ENCODE data around the gene TMEM170B.

The TMEM170B gene

GRCh38 chr6:11604836-11605506 lies 67.4 kb downstream of the TMEM170B start:
- Histone ChIP-seq H3K9me3 (ENCODE audit: insufficient read depth, low read length) (no peaks in the 10 kb centered on the region), H3K9ac (ENCODE audit: low read length) (no peak overlapping the region), H3K27me3 (ENCODE audit: low read depth, low read length) (peaks cover 27% of the 10 kb centered on the region), H3K27ac (ENCODE audit: low read length) (no peak overlapping the region), H4K20me1 (ENCODE audit: insufficient read depth, low read length) (no peaks in the 10 kb centered on the region), H3K4me2 (ENCODE audit: low read length) (no peak overlapping the region), H3K4me1 (ENCODE audit: low read length) (no peaks in the 10 kb centered on the region), H3K36me3 (replicated peaks; ENCODE audit: low read depth, low read length) (no peaks in the 10 kb centered on the region), H2AFZ (ENCODE audit: low read depth, low read length) (no peak overlapping the region), H3K79me2 (ENCODE audit: low read length) (no peaks in the 10 kb centered on the region), H3K4me3 (ENCODE audit: low read length) (no peak overlapping the region)
- TF ChIP-seq CTCF (IDR thresholded peaks at IDR 0.05; ENCODE audit: low read depth, low read length) (no peak), EZH2phosphoT487 (IDR thresholded peaks at IDR 0.05; ENCODE audit: low read depth) (no peak)

- Histone ChIP-seq H3K4me2 (ENCODE audit: low read length) (no peak overlapping the region), H3K9me3 (ENCODE audit: insufficient read depth, low read length) (no peaks in the 10 kb centered on the region), H3K4me1 (ENCODE audit: low read length) (no peaks in the 10 kb centered on the region), H3K4me3 (ENCODE audit: low read length) (no peak overlapping the region), H3K36me3 (replicated peaks; ENCODE audit: low read depth, low read length) (no peaks in the 10 kb centered on the region), H3K79me2 (ENCODE audit: low read length) (no peaks in the 10 kb centered on the region), H3K27ac (ENCODE audit: low read length) (no peak overlapping the region), H4K20me1 (ENCODE audit: insufficient read depth, low read length) (no peaks in the 10 kb centered on the region), H3K9ac (ENCODE audit: low read length) (no peak overlapping the region), H2AFZ (ENCODE audit: low read depth, low read length) (no peak overlapping the region), H3K27me3 (ENCODE audit: low read depth, low read length) (peaks cover 27% of the 10 kb centered on the region)
- no peak for TF ChIP-seq CTCF (IDR thresholded peaks at IDR 0.05; ENCODE audit: low read depth, low read length)
Observed at GRCh38 chr6:11605507-11605905, 68.0 kb downstream of the TMEM170B start.

- no peaks in the 10 kb centered on the region for H3K36me3 ChIP-seq (replicated peaks; ENCODE audit: low read depth, low read length)
- H3K4me2 ChIP-seq (ENCODE audit: low read length), result no peak overlapping the region
- H3K79me2 ChIP-seq (ENCODE audit: low read length), result no peaks in the 10 kb centered on the region
- H3K27ac ChIP-seq (ENCODE audit: low read length), result no peak overlapping the region
- H2AFZ ChIP-seq (ENCODE audit: low read depth, low read length), result no peak overlapping the region
- no peak overlapping the region for H3K4me3 ChIP-seq (ENCODE audit: low read length)
- TF ChIP-seq EZH2phosphoT487 (IDR thresholded peaks at IDR 0.05; ENCODE audit: low read depth) (no peak), CTCF (IDR thresholded peaks at IDR 0.05; ENCODE audit: low read depth, low read length) (no peak)
- H3K4me1 ChIP-seq (ENCODE audit: low read length), result no peaks in the 10 kb centered on the region
- no peak overlapping the region for H3K9ac ChIP-seq (ENCODE audit: low read length)
- H4K20me1 ChIP-seq (ENCODE audit: insufficient read depth, low read length), result no peaks in the 10 kb centered on the region
- peaks cover 27% of the 10 kb centered on the region for H3K27me3 ChIP-seq (ENCODE audit: low read depth, low read length)
- H3K9me3 ChIP-seq (ENCODE audit: insufficient read depth, low read length), result no peaks in the 10 kb centered on the region
Observed at GRCh38 chr6:11606332-11606731, 68.8 kb downstream of the TMEM170B start.

GRCh38 chr6:11607383-11607782 lies 69.8 kb downstream of the TMEM170B start:
- Histone ChIP-seq H2AFZ (ENCODE audit: low read depth, low read length) (no peak overlapping the region), H3K4me3 (ENCODE audit: low read length) (no peak overlapping the region), H3K36me3 (replicated peaks; ENCODE audit: low read depth, low read length) (no peaks in the 10 kb centered on the region), H3K4me1 (ENCODE audit: low read length) (no peaks in the 10 kb centered on the region), H3K9me3 (ENCODE audit: insufficient read depth, low read length) (no peaks in the 10 kb centered on the region), H4K20me1 (ENCODE audit: insufficient read depth, low read length) (no peaks in the 10 kb centered on the region), H3K79me2 (ENCODE audit: low read length) (no peaks in the 10 kb centered on the region), H3K4me2 (ENCODE audit: low read length) (no peak overlapping the region), H3K9ac (ENCODE audit: low read length) (no peak overlapping the region), H3K27ac (ENCODE audit: low read length) (no peak overlapping the region), H3K27me3 (ENCODE audit: low read depth, low read length) (peaks cover 21% of the 10 kb centered on the region)
- no peak for TF ChIP-seq CTCF (IDR thresholded peaks at IDR 0.05; ENCODE audit: low read depth, low read length)
- no peak for TF ChIP-seq EZH2phosphoT487 (IDR thresholded peaks at IDR 0.05; ENCODE audit: low read depth)

Data from OCI-LY3 (cell line).